Measurements from ENCODE around the gene DLD.
"Not testable (repeated sequence)": the region's sequence is repeated elsewhere in the genome, so short reads cannot be mapped to it uniquely, and the experiment has no call there.

The DLD gene

DNA sequence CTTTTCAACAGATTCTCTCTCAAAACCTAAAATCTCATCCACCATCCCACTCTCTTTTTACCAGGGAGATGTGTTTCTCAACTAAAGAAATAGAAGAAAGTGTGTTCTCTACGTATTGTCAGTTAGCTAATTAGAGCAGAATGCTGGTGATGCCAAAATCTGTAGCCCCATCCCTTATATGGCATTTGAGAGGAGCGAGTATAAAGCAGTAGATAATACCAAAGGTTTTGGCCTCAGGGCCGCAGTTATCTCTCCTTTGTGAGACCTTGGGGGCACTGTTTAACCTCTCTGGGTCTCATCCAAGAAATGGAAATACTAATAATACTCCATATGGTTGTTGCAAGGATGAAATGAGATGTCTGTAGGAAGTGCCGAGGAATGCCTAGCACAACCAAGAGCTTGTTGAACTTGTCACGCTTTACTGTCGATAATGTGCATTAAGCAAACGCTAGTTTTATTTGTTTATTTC lies 456 bp upstream of the DLD start:
- Histone ChIP-seq H3K4me3 (peak overlapping the region; percentile 66 to 72), H3K4me1 (peaks cover 0 to 33% (median 16%) of the 10 kb centered on the region in 4 donors), H3K27ac (peak overlapping the region; percentile 88 to 93), H3K9me3 (no peaks in the 10 kb centered on the region), H3K36me3 (peaks cover 4 to 14% (median 5%) of the 10 kb centered on the region in 3 donors), H3K27me3 (no peaks in the 10 kb centered on the region)
- DNase-seq, result no peak
- intact Hi-C loops (cut with DNase I; ENCODE audit: low total_unique reads), result loop anchor here (10.0 kb wide), 1 partner anchor 146 kb away; the partner anchor contains the start of gene CBLL1
- TF ChIP-seq, protein P1, sequence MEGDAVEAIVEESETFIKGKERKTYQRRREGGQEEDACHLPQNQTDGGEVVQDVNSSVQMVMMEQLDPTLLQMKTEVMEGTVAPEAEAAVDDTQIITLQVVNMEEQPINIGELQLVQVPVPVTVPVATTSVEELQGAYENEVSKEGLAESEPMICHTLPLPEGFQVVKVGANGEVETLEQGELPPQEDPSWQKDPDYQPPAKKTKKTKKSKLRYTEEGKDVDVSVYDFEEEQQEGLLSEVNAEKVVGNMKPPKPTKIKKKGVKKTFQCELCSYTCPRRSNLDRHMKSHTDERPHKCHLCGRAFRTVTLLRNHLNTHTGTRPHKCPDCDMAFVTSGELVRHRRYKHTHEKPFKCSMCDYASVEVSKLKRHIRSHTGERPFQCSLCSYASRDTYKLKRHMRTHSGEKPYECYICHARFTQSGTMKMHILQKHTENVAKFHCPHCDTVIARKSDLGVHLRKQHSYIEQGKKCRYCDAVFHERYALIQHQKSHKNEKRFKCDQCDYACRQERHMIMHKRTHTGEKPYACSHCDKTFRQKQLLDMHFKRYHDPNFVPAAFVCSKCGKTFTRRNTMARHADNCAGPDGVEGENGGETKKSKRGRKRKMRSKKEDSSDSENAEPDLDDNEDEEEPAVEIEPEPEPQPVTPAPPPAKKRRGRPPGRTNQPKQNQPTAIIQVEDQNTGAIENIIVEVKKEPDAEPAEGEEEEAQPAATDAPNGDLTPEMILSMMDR (IDR thresholded peaks at IDR 0.05), result no peak

DNA sequence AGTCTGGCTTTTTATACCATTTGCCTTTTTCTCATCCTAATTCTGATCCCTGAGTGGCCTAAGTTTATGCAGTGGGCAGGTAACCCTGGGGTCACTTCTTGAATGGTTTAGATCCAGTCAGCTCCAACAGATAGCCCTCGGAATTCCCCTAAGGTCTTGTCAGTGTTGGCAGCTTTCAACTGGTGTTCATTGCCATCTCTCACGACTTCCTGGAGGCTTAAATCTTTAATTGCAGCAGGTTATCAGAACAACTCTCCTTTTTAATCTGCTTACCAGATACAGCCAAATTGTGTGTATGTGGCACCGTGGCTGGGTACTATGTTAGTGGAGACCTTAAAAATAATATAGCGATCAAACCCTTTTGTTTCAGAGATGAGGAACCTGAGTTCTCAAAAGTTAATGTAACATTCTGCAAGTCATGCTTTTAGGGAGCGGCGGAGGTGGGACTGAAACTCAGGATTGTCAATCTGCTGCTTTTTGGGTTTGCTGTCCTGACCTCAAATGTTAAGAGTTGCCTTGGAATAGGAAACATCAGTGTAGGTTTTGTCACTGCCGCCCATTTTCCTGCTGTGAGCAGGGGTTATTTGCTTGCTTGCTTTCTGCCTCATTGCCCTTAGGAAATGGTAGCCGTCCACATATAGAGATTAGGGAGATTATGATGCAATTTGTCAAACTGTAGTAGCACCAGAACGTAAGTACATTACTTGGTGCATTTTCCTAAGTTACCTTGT lies 818 bp downstream of the DLD start:
- H3K9me3 ChIP-seq, result no peaks in the 10 kb centered on the region
- H3K27me3 ChIP-seq, result no peaks in the 10 kb centered on the region
- peak overlapping the region; percentile 66 to 72 for H3K4me3 ChIP-seq
- peaks cover 0 to 33% (median 16%) of the 10 kb centered on the region in 4 donors for H3K4me1 ChIP-seq
- peak overlapping the region; percentile 88 to 93 for H3K27ac ChIP-seq
- intact Hi-C loops (cut with DNase I; ENCODE audit: low total_unique reads), result loop anchor here (10.0 kb wide), 1 partner anchor 147 kb away; the partner anchor contains the start of gene CBLL1
- no peak for DNase-seq
- TF ChIP-seq, protein P1 (IDR thresholded peaks at IDR 0.05), result no peak
- H3K36me3 ChIP-seq, result peaks cover 4 to 14% (median 13%) of the 10 kb centered on the region in 3 donors

DNA sequence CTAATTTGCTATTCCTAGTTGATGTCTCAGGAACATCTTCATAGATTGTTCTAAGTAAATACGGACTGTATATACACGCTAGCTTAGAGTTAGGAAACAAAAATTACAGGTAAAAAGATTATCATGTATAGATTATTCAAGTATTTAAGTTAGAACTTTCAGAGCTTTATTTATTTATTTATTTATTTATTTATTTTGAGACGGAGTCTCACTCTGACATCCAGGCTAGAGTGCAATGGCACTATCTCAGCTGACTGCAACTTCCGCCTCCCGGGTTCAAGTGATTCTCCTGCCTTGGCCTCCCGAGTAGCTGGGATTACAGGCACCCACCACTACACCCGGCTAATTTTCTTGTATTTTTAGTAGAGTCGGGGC lies 1.4 kb downstream of the DLD start:
- not testable (repeated sequence) for H3K27me3 ChIP-seq, DNase-seq, H3K9me3 ChIP-seq
- peak overlapping the region in 1 of 2 donors; percentile 93 for H3K27ac ChIP-seq
- peaks cover 4 to 20% (median 13%) of the 10 kb centered on the region in 3 donors for H3K36me3 ChIP-seq
- peak overlapping the region; percentile 66 to 72 for H3K4me3 ChIP-seq
- H3K4me1 ChIP-seq, result peaks cover 0 to 33% (median 16%) of the 10 kb centered on the region in 4 donors
- intact Hi-C loops (cut with DNase I; ENCODE audit: low total_unique reads), result loop anchor here (10.0 kb wide), 1 partner anchor 148 kb away; the partner anchor contains the start of gene CBLL1

DNA sequence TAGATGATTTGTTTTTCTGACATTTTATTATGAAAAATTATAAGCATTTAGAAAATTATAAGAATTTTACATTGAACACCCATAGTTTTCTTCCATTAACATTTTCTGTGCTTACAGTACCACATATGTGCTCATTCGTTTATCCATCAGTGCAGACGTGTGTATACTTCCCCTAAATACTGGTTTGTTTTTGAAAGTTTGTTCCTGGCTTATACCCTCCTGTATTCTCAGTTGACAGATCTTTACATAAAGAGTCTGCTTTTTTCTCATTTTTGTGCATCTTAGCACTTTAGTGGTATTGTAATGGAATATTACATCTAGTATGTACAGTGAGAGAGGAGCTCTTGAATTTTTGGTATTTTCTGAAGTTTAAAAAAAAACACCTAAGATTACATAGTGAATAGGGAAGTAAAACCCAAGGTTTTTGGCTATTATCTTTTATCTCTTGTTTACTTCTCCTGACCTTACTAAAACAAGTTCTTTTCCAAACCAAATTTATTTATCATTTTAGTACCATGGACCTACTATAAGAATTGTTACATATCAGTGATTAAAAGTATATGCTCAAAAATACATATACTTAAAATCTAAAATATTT lies 8.1 kb downstream of the DLD start:
- intact Hi-C loops (cut with DNase I; ENCODE audit: low total_unique reads), result loop anchor here (10.0 kb wide), 1 partner anchor 154 kb away; the partner anchor contains the start of gene CBLL1
- Histone ChIP-seq H3K36me3 (peaks cover 9 to 31% (median 25%) of the 10 kb centered on the region in 3 donors), H3K9me3 (no peaks in the 10 kb centered on the region), H3K27me3 (no peaks in the 10 kb centered on the region), H3K4me1 (peaks cover 0 to 28% (median 2%) of the 10 kb centered on the region in 4 donors), H3K4me3 (no peak overlapping the region), H3K27ac (no peak overlapping the region)
- TF ChIP-seq, protein P1 (IDR thresholded peaks at IDR 0.05), result no peak
- no peak for DNase-seq

DNA sequence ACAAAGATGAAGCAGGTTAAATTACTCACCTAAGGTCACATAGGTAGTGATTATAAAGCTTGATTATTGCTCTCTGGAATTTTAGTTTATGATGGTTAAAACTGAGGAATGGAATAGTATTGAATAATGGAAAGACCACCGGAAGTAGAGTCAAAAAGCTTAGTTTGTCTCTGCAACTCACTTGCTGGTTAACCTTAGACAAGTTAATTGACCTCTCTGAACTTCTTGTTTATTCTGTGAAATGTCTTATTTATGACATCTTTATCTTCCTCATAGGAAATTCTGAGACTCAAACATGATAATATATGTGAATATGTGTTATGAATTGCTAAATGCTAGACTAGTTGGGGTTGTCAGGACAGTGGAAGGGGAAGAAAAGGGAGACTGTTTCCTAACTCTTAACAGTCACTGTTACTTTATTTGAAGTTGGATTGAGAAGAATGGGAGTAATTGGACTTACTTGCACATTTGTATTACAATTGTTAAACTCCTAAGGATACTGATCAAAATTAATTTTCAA lies 9.6 kb downstream of the DLD start:
- no peaks in the 10 kb centered on the region for H3K9me3 ChIP-seq
- intact Hi-C loops (cut with DNase I; ENCODE audit: low total_unique reads), result no loop called here
- no peak for DNase-seq
- H3K4me3 ChIP-seq, result no peak overlapping the region
- H3K27ac ChIP-seq, result no peak overlapping the region
- no peaks in the 10 kb centered on the region for H3K27me3 ChIP-seq
- peaks cover 0 to 18% (median 2%) of the 10 kb centered on the region in 4 donors for H3K4me1 ChIP-seq
- peaks cover 16 to 32% (median 32%) of the 10 kb centered on the region in 3 donors for H3K36me3 ChIP-seq
- TF ChIP-seq, protein P1 (IDR thresholded peaks at IDR 0.05), result no peak
